ENCODE measurements around the gene CRBN.

CRBN gene

GRCh38 chr3:3109407-3110298 lies 69.8 kb downstream of the CRBN start:
- FAIRE-seq, result no peak

GRCh38 chr3:3107858-3108257 lies 71.6 kb downstream of the CRBN start:
- no peak for FAIRE-seq

GRCh38 chr3:3107181-3107580 lies 72.3 kb downstream of the CRBN start:
- FAIRE-seq, result no peak

GRCh38 chr3:3105815-3106214 lies 73.7 kb downstream of the CRBN start:
- FAIRE-seq, result no peak

- FAIRE-seq, result no peak
Observed at GRCh38 chr3:3105246-3105645, 74.2 kb downstream of the CRBN start.

GRCh38 chr3:3102751-3103150 lies 76.7 kb downstream of the CRBN start:
- no peak for FAIRE-seq

- no peak for FAIRE-seq
Observed at GRCh38 chr3:3101660-3102458, 77.6 kb downstream of the CRBN start.

Data from colon (tissue), 2 donors.